Esophagus squamous epithelium (tissue), 5 donors: ENCODE measurements around the gene CALHM1. TPM values are rescaled to one million over a fixed set of nuclear protein-coding genes. Genes with fewer than 3 reads are reported as not detected.

Source experiments
- DNase-seq: peaks from one replicate; lab custom pipeline; 2025; lab: John Stamatoyannopoulos, UW
- H3K27ac ChIP-seq, 4 donors: fragments of 200-600 bp; sonication (generic); one replicate each; pipeline ENCODE4 v1.5.1; 2016 to 2019; ENCODE audit warnings: mild to moderate bottlenecking in 1 of 4
- H3K27me3 ChIP-seq, 4 donors: fragments of 200-600 bp; sonication (generic); 1 replicate in 3 of 4; 2 replicates in 1 of 4; pipeline versions ENCODE4 v1.5.1 to v1.6.0; 2017 to 2021; ENCODE audit warnings: antibody characterized with exemption in 1 of 4
- H3K36me3 ChIP-seq, 3 donors: fragments of 200-600 bp; sonication (generic); one replicate each; pipeline ENCODE4 v1.5.1; 2016 to 2019
- H3K4me1 ChIP-seq, 3 donors: fragments of 200-600 bp; sonication (generic); one replicate each; pipeline ENCODE4 v1.5.1; 2017 to 2019
- H3K4me3 ChIP-seq, 4 donors: fragments of 200-600 bp; sonication (generic); 1 replicate in 3 of 4; 2 replicates in 1 of 4; pipeline ENCODE4 v1.5.1; 2016 to 2019; ENCODE audit warnings: mild to moderate bottlenecking in 2 of 4, moderate library complexity in 1 of 4
- H3K9me3 ChIP-seq, 3 donors: fragments of 200-600 bp; sonication (generic); one replicate each; pipeline ENCODE4 v1.5.1; 2016 to 2019
- POLR2A ChIP-seq, 4 donors: fragments of 450-650 bp; IDR thresholded peaks; one replicate each; pipeline ENCODE4 v1.6.1; 2017; ENCODE audit warnings: antibody characterized with exemption in 4 of 4, mild to moderate bottlenecking in 4 of 4, moderate library complexity in 3 of 4
- WGBS, 2 donors: methylation state at CpG; one replicate each; pipeline ENCODE4 v1.1.5; 2018; 5-methylcytosine and 5-hydroxymethylcytosine counted together
- intact Hi-C: fragments of 100-400 bp; cut with DNase I; formaldehyde crosslinking; loops from one replicate; pipeline ENCODE4 v1.15.0; 2022
- total RNA-seq, 4 donors: library from RNA; depleted of rRNA; stranded (reverse); fragments of >200 nt; gene quantifications; one replicate each; pipeline ENCODE4 v1.1.0, GENCODE V29; 2016
- TF ChIP-seq, protein P1 (sequence below), 6 experiments: fragments of 450-650 bp in 4 of 6; fragments of 200-600 bp in 2 of 6; sonication (generic) in 2 of 6; IDR thresholded peaks; one replicate each; pipeline ENCODE4 v1.5.1; 2016 to 2019; ENCODE audit warnings: antibody characterized with exemption in 6 of 6, mild to moderate bottlenecking in 4 of 6, moderate library complexity in 4 of 6
- donor health status: DM: yes; HTN: yes; CAD: no.

Gene CALHM1
- total RNA-seq, 4 donors from 2014 or later = not detected

DNA sequence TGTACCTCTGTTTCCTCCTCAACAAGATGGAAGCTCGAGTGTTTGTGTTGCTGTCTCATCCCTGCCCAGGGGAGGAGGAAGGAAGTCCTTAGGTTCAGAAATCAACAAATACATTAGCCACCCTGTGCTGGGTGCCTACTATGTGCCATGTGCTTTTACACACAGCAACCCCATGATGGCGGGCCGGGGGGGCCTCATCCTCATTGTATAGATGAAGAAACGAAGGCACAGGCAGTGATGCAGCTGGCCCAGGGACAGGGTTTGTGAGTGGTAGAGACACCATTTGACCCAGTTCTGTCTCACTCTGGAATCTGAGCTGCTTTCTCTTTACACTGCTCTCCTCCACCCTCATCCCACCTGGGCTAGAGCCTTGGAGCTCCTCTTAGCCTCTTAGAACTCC lies 4.7 kb downstream of the CALHM1 start:
- Histone ChIP-seq H3K4me1 (peaks cover 14 to 46% (median 23%) of the 10 kb centered on the region in 3 donors), H3K4me3 (no peak overlapping the region), H3K27me3 (peaks cover 0 to 3% (median 0%) of the 10 kb centered on the region in 4 donors), H3K27ac (no peak overlapping the region), H3K9me3 (no peaks in the 10 kb centered on the region), H3K36me3 (peaks cover 0 to 15% (median 0%) of the 10 kb centered on the region in 3 donors)
- intact Hi-C loops = no loop called here
- no peak for DNase-seq
- TF ChIP-seq POLR2A (IDR thresholded peaks at IDR 0.05) = no peak
- TF ChIP-seq, protein P1, sequence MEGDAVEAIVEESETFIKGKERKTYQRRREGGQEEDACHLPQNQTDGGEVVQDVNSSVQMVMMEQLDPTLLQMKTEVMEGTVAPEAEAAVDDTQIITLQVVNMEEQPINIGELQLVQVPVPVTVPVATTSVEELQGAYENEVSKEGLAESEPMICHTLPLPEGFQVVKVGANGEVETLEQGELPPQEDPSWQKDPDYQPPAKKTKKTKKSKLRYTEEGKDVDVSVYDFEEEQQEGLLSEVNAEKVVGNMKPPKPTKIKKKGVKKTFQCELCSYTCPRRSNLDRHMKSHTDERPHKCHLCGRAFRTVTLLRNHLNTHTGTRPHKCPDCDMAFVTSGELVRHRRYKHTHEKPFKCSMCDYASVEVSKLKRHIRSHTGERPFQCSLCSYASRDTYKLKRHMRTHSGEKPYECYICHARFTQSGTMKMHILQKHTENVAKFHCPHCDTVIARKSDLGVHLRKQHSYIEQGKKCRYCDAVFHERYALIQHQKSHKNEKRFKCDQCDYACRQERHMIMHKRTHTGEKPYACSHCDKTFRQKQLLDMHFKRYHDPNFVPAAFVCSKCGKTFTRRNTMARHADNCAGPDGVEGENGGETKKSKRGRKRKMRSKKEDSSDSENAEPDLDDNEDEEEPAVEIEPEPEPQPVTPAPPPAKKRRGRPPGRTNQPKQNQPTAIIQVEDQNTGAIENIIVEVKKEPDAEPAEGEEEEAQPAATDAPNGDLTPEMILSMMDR (IDR thresholded peaks at IDR 0.05) = no peak
- WGBS, 2 donors = 84 to 93% methylated on average over 3 to 4 of the region's 4 CpGs

DNA sequence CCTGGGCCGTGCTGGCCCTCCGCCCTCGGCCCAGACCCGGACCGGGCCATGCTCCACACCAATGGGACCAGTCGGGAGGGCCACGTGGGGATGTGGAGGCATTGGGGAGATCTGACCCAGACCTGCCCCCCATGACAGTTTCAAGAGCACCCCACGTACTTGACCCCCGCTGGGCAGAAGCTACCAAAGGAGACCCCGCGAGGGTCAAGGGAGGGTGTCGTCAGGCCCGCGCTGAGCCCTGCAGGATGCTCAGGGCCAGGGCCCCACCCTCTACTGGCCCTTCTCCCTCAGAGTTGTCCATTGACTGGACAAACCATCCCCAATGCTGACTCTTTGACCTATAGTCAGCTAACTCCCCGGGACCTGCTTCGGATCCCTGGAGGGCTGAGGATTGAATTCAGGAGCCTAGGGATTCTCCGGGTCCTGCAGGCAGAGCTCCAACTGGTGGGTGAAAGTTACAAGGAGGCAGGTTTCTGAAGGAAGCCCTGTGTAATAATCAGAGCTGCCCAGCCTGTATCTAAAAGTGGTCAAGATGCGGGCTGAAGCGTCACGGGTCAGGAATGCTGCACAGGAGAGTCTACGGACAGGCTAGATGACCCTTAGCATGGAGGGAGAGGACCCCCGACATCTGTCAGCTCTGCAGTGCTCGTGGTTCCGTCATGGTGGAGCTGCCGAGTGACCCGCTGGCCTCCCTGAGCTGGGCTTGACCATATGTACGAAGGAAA lies 6.0 kb downstream of the CALHM1 start:
- no peak for DNase-seq
- intact Hi-C loops = no loop called here
- Histone ChIP-seq H3K27ac (peak overlapping the region; percentile 78 to 94 (median 92)), H3K36me3 (peaks cover 0 to 28% (median 5%) of the 10 kb centered on the region in 3 donors), H3K4me1 (peaks cover 19 to 59% (median 36%) of the 10 kb centered on the region in 3 donors), H3K27me3 (peaks cover 0 to 3% (median 0%) of the 10 kb centered on the region in 4 donors), H3K9me3 (no peaks in the 10 kb centered on the region), H3K4me3 (peak overlapping the region; percentile 44 to 77 (median 70))
- TF ChIP-seq POLR2A (IDR thresholded peaks at IDR 0.05) = no peak
- TF ChIP-seq, protein P1 (IDR thresholded peaks at IDR 0.05) = no peak
- 32 to 59% methylated on average over 14 to 16 of the region's 27 CpGs for WGBS, 2 donors

DNA sequence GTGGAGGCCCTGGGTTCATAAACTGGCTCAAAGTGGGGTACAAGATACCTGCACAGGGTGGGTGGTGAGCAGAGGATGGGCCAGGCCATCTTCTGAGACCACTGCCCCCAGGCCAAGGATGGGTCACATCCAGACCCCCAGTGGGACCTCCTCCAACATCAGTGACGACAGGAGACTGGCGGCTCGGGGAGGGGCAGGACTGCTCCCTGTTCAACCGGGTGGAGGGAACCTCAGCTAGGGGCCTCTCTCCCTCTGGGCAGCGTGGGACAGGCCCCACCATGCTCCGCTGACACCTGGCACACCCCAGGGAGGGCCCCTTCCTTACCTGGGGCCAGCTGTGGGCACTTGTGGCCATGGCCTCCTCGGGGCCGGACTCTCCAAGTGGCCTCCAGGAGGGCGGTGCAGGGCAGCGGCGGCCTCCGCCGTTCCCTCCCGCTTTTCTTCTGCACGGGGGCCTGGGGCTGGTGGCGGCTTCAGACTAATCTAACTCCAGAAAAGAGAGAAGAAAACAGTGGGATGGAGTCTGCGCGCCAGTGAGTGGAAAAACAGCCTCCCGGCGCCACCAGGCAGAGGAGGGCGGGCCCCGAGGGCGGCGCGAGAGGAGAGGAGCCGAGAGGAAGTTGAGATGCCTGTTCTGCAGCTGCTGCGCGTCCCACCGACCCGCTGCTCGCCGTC lies 6.7 kb downstream of the CALHM1 start, which contains the start of gene CALHM2:
TSS of gene CALHM2 (minus strand) at position 540 of the 675 bp plus-strand sequence. CDS start 2,429 bp downstream, outside the sequence.
- peaks cover 23 to 66% (median 42%) of the 10 kb centered on the region in 3 donors for H3K4me1 ChIP-seq
- peak within 1 kb of the TSS; percentile 78 to 94 (median 92) for H3K27ac ChIP-seq
- peaks cover 0 to 3% (median 0%) of the 10 kb centered on the region in 4 donors for H3K27me3 ChIP-seq
- intact Hi-C loops = no loop called here
- 0 to 5% methylated on average over 4 to 16 of the region's 32 CpGs for WGBS, 2 donors
- TF ChIP-seq, protein P1 (IDR thresholded peaks at IDR 0.05) = no peak
- peak in 1 of 4 donors; percentile 50 for TF ChIP-seq POLR2A (IDR thresholded peaks at IDR 0.05)
- peaks cover 0 to 35% (median 12%) of the 10 kb centered on the region in 3 donors for H3K36me3 ChIP-seq
- DNase-seq = no peak
- H3K9me3 ChIP-seq = no peaks in the 10 kb centered on the region
- peak within 1 kb of the TSS; percentile 44 to 77 (median 70) for H3K4me3 ChIP-seq

DNA sequence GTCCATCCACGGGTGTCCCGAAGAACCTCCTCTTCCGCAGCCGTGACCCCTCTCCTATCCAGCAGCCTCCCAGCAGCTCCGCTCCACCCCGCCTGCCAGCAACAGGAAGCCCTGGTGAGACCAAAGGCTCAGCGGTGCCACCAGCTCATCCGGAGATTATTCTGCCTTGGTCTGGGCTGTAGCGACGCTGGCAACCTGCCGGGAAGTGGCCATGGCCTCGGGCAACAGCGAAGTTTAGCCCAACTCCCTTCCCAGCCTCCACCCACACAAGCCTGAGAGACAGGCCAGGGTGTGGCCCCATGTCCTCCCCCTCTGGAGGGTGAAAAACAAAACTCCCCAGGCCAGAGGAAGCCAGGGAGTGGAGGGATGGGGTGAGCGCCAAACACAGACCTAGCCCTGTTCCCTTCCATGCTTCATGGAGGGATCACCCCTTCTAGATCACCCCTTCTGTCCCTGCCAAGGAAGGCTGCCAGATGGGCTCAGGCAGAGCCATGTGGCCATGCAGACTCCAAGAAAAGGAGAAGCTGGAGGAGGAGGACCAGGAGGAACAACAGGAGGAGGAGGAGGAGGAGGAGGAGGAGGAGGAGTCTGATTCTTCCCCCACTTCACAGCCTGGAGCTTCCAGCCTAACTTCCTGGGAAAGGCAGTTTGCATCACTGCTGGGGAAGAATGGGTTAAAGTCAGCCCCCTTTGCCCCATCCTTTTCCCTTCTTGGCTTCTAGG lies 7.4 kb downstream of the CALHM1 start:
- Histone ChIP-seq H3K36me3 (peaks cover 0 to 42% (median 17%) of the 10 kb centered on the region in 3 donors), H3K27ac (peak overlapping the region; percentile 78 to 94 (median 92)), H3K4me1 (peaks cover 23 to 69% (median 50%) of the 10 kb centered on the region in 3 donors), H3K27me3 (peaks cover 0 to 3% (median 0%) of the 10 kb centered on the region in 4 donors), H3K4me3 (peak overlapping the region; percentile 44 to 77 (median 70)), H3K9me3 (no peaks in the 10 kb centered on the region)
- peak; percentile 26 for DNase-seq
- TF ChIP-seq POLR2A (IDR thresholded peaks at IDR 0.05) = peak in 1 of 4 donors; percentile 39
- TF ChIP-seq, protein P1 (IDR thresholded peaks at IDR 0.05) = no peak
- WGBS, 2 donors = 16 to 23% methylated on average over 5 to 12 of the region's 14 CpGs
- intact Hi-C loops = no loop called here
